ENCODE data around the gene ENAH.
"Not testable (repeated sequence)": the region's sequence is repeated elsewhere in the genome, so short reads cannot be mapped to it uniquely, and the experiment has no call there.

The ENAH gene

GRCh38 chr1:225674381-225674780 lies 21.5 kb upstream of the ENAH start:
- no peak for DNase-seq (ENCODE audit: low spot score)

GRCh38 chr1:225670806-225671733 lies 18.1 kb upstream of the ENAH start:
- DNase-seq (ENCODE audit: low spot score): no peak

- no peak for DNase-seq (ENCODE audit: low spot score)
Observed at GRCh38 chr1:225670356-225670755, 17.4 kb upstream of the ENAH start.

- no peak for DNase-seq (ENCODE audit: low spot score)
Observed at GRCh38 chr1:225668222-225668621, 15.3 kb upstream of the ENAH start.

GRCh38 chr1:225667362-225667761 lies 14.4 kb upstream of the ENAH start:
- DNase-seq (ENCODE audit: low spot score): no peak

- no peak for DNase-seq (ENCODE audit: low spot score)
Observed at GRCh38 chr1:225666495-225666894, 13.6 kb upstream of the ENAH start.

GRCh38 chr1:225664762-225665161 lies 11.8 kb upstream of the ENAH start:
- DNase-seq (ENCODE audit: low spot score): no peak

GRCh38 chr1:225662155-225662554 lies 9.2 kb upstream of the ENAH start:
- DNase-seq (ENCODE audit: low spot score): no peak

- no peak for DNase-seq (ENCODE audit: low spot score)
Observed at GRCh38 chr1:225660544-225660946, 7.6 kb upstream of the ENAH start.

- DNase-seq (ENCODE audit: low spot score): no peak
Observed at GRCh38 chr1:225658041-225658440, 5.1 kb upstream of the ENAH start.

GRCh38 chr1:225657462-225657989 lies 4.6 kb upstream of the ENAH start:
- DNase-seq (ENCODE audit: low spot score): no peak

- not testable (repeated sequence) for DNase-seq (ENCODE audit: low spot score)
Observed at GRCh38 chr1:225656259-225656655, 3.3 kb upstream of the ENAH start.

GRCh38 chr1:225655509-225656258 lies 2.8 kb upstream of the ENAH start:
- peak; percentile 35 for DNase-seq (ENCODE audit: low spot score)

GRCh38 chr1:225654688-225655508 lies 2.0 kb upstream of the ENAH start:
- DNase-seq (ENCODE audit: low spot score): no peak

GRCh38 chr1:225654277-225654597 lies 1.3 kb upstream of the ENAH start:
- peak; percentile 21 for DNase-seq (ENCODE audit: low spot score)

- DNase-seq (ENCODE audit: low spot score): peak; percentile 70
Observed at GRCh38 chr1:225653463-225654276, 747 bp upstream of the ENAH start.

- peak; percentile 57 for DNase-seq (ENCODE audit: low spot score)
Observed at GRCh38 chr1:225651872-225652728, 823 bp downstream of the ENAH start.

- DNase-seq (ENCODE audit: low spot score): peak; percentile 49
Observed at GRCh38 chr1:225651376-225651871, 1.5 kb downstream of the ENAH start.

GRCh38 chr1:225650179-225650578 lies 2.7 kb downstream of the ENAH start:
- no peak for DNase-seq (ENCODE audit: low spot score)
